H9 (cell line): ENCODE results near the gene VDAC1. TPM values are rescaled to one million over a fixed set of nuclear protein-coding genes. Genes with fewer than 3 reads are reported as not detected.

Experiments
- DNase-seq: peaks from one replicate; pipeline ENCODE4 v3.0.0-alpha.2; 2017
- H2AFZ ChIP-seq: one replicate; pipeline ENCODE4 v1.6.1; 2013; ENCODE audit warnings: mild to moderate bottlenecking, low read length, control low read depth, moderate library complexity
- H2AK5ac ChIP-seq: 2 replicates; pipeline ENCODE4 v1.6.1; 2013; ENCODE audit warnings: low read length, control low read depth, mixed read lengths; ENCODE audit not compliant: insufficient read length
- H2BK120ac ChIP-seq: one replicate; pipeline ENCODE4 v1.6.1; 2013; ENCODE audit warnings: low read depth, mild to moderate bottlenecking, low read length, control low read depth, inconsistent platforms; ENCODE audit not compliant: poor library complexity, severe bottlenecking
- H2BK12ac ChIP-seq: 2 replicates; pipeline ENCODE4 v1.6.1; 2013; ENCODE audit warnings: low read length, control low read depth, mixed read lengths, low read depth; ENCODE audit not compliant: insufficient read length
- H2BK15ac ChIP-seq: 2 replicates; pipeline ENCODE4 v1.6.1; 2013; ENCODE audit warnings: low read depth, low read length, control low read depth
- H2BK20ac ChIP-seq: one replicate; pipeline ENCODE4 v1.6.1; 2013; ENCODE audit warnings: low read depth, mild to moderate bottlenecking, low read length, control low read depth, inconsistent platforms; ENCODE audit not compliant: poor library complexity, severe bottlenecking
- H2BK5ac ChIP-seq: 2 replicates; pipeline ENCODE4 v1.6.1; 2013; ENCODE audit warnings: low read length, control low read depth, mixed read lengths; ENCODE audit not compliant: insufficient read length
- H3K14ac ChIP-seq: 2 replicates; pipeline ENCODE4 v1.6.1; 2013; ENCODE audit warnings: low read length, control low read depth; ENCODE audit not compliant: insufficient read depth
- H3K18ac ChIP-seq: 2 replicates; pipeline ENCODE4 v1.6.1; 2013; ENCODE audit warnings: low read depth, mild to moderate bottlenecking, mixed read lengths, low read length, control low read depth; ENCODE audit not compliant: insufficient read length
- H3K23ac ChIP-seq: 2 replicates; pipeline ENCODE4 v1.6.1; 2013; ENCODE audit warnings: low read length, control low read depth, mixed read lengths, low read depth; ENCODE audit not compliant: insufficient read length
- H3K23me2 ChIP-seq: 2 replicates; pipeline ENCODE4 v1.6.1; 2013; ENCODE audit warnings: low read depth, mild to moderate bottlenecking, mixed read lengths, low read length, control low read depth; ENCODE audit not compliant: insufficient read length, poor library complexity, severe bottlenecking
- H3K27ac ChIP-seq: 2 replicates; pipeline ENCODE4 v1.5.1; 2013; ENCODE audit warnings: low read length, control low read depth, mixed read lengths, low read depth; ENCODE audit not compliant: insufficient read length
- H3K27me3 ChIP-seq: 2 replicates; pipeline ENCODE4 v1.6.1; 2013; ENCODE audit warnings: low read length, control low read depth, inconsistent platforms; ENCODE audit not compliant: insufficient read depth
- H3K4ac ChIP-seq: 2 replicates; pipeline ENCODE4 v1.6.1; 2013; ENCODE audit warnings: low read depth, mild to moderate bottlenecking, control low read depth, inconsistent platforms, low read length, moderate library complexity
- H3K4me1 ChIP-seq: 2 replicates; pipeline ENCODE4 v1.6.1; 2013; ENCODE audit warnings: low read length, control low read depth, inconsistent platforms; ENCODE audit not compliant: insufficient read depth
- H3K4me2 ChIP-seq: 2 replicates; pipeline ENCODE4 v1.6.1; 2013; ENCODE audit warnings: low read length, control low read depth, mixed read lengths; ENCODE audit not compliant: insufficient read length, insufficient read depth
- H3K56ac ChIP-seq: 2 replicates; pipeline ENCODE4 v1.6.1; 2013; ENCODE audit warnings: low read depth, mild to moderate bottlenecking, mixed read lengths, low read length, control low read depth; ENCODE audit not compliant: insufficient read length
- H3K79me1 ChIP-seq: 2 replicates; pipeline ENCODE4 v1.6.1; 2013; ENCODE audit warnings: low read depth, mild to moderate bottlenecking, moderate library complexity, low read length, control low read depth, inconsistent platforms; ENCODE audit not compliant: insufficient read depth, poor library complexity, severe bottlenecking
- H3K79me2 ChIP-seq: 2 replicates; pipeline ENCODE4 v1.6.1; 2013; ENCODE audit warnings: low read length, control low read depth, inconsistent platforms; ENCODE audit not compliant: insufficient read depth
- H3K9ac ChIP-seq: 2 replicates; pipeline ENCODE4 v1.6.1; 2013; ENCODE audit warnings: low read length, control low read depth, mixed read lengths; ENCODE audit not compliant: insufficient read length; ENCODE audit errors: extremely low read depth
- H3K9me3 ChIP-seq: one replicate; pipeline ENCODE4 v1.6.1; 2013; ENCODE audit warnings: low read depth, low read length, inconsistent platforms; ENCODE audit not compliant: control insufficient read depth
- H3T11ph ChIP-seq: one replicate; pipeline ENCODE4 v1.6.1; 2013; ENCODE audit warnings: mild to moderate bottlenecking, low read length, control low read depth, inconsistent platforms
- H4K20me1 ChIP-seq: one replicate; pipeline ENCODE4 v1.6.1; 2013; ENCODE audit not compliant: control insufficient read depth, insufficient read length, insufficient read depth
- H4K5ac ChIP-seq: 2 replicates; pipeline ENCODE4 v1.6.1; 2013; ENCODE audit warnings: low read depth, mild to moderate bottlenecking, mixed read lengths, low read length, control low read depth; ENCODE audit not compliant: insufficient read length
- H4K8ac ChIP-seq: replicated peaks from 2 replicates; pipeline ENCODE4 v1.6.1; 2013; ENCODE audit warnings: low read length, control low read depth, mixed read lengths, low read depth; ENCODE audit not compliant: insufficient read length
- H4K91ac ChIP-seq: 2 replicates; pipeline ENCODE4 v1.6.1; 2013; ENCODE audit warnings: low read depth, mild to moderate bottlenecking, moderate library complexity, mixed read lengths, low read length, control low read depth; ENCODE audit not compliant: insufficient read length
- H3K27ac Mint-ChIP-seq, 3 experiments: 2 replicates in 2 of 3; 3 replicates in 1 of 3; pipeline ENCODE4 v1.8.0; 2020 to 2021; ENCODE audit warnings: mixed read lengths in 3 of 3, mild to moderate bottlenecking in 1 of 3, moderate library complexity in 1 of 3
- H3K27me3 Mint-ChIP-seq: 2 replicates; pipeline ENCODE4 v1.8.0; 2021; ENCODE audit warnings: low read depth, mild to moderate bottlenecking, moderate library complexity, mixed read lengths
- H3K36me3 Mint-ChIP-seq, 3 experiments: 2 replicates in 2 of 3; 3 replicates in 1 of 3; pipeline ENCODE4 v1.8.0; 2020 to 2021; ENCODE audit warnings: low read depth in 3 of 3, mixed read lengths in 3 of 3; ENCODE audit not compliant: insufficient read depth in 1 of 3
- H3K4me1 Mint-ChIP-seq, 2 experiments: 2 replicates each; pipeline ENCODE4 v1.8.0; 2020; ENCODE audit warnings: mixed read lengths in 2 of 2
- H3K4me3 Mint-ChIP-seq, 2 experiments: 2 replicates in 1 of 2; 3 replicates in 1 of 2; pipeline ENCODE4 v1.8.0; 2020 to 2021; ENCODE audit warnings: mild to moderate bottlenecking in 2 of 2, mixed read lengths in 2 of 2, moderate library complexity in 1 of 2
- H3K9me3 Mint-ChIP-seq, 2 experiments: 2 replicates in 1 of 2; 3 replicates in 1 of 2; pipeline ENCODE4 v1.8.0; 2020; ENCODE audit warnings: mild to moderate bottlenecking in 2 of 2, mixed read lengths in 2 of 2, moderate library complexity in 1 of 2
- WGBS: extraction: QIAGEN DNeasy Blood & Tissue Kit; methylation state at CpG from one replicate; pipeline ENCODE4 v1.1.7; 2013; ENCODE audit warnings: missing lambda C conversion rate, low lambda C conversion rate, mixed read lengths; ENCODE audit not compliant: insufficient read length; ENCODE audit errors: extremely low coverage; 5-methylcytosine and 5-hydroxymethylcytosine counted together
- total RNA-seq: library from RNA; stranded (reverse); gene quantifications from 2 replicates; pipeline ENCODE4 v1.2.1, GENCODE V29; 2021
- TF ChIP-seq, protein P1 (sequence below): fragments of 200-600 bp; sonication (generic); conservative IDR thresholded peaks from 3 replicates; pipeline ENCODE4 v1.8.0; 2021; ENCODE audit warnings: antibody characterized with exemption, mild to moderate bottlenecking

The VDAC1 gene
- total RNA-seq, 1 experiment from 2014 or later, result 208 TPM

DNA sequence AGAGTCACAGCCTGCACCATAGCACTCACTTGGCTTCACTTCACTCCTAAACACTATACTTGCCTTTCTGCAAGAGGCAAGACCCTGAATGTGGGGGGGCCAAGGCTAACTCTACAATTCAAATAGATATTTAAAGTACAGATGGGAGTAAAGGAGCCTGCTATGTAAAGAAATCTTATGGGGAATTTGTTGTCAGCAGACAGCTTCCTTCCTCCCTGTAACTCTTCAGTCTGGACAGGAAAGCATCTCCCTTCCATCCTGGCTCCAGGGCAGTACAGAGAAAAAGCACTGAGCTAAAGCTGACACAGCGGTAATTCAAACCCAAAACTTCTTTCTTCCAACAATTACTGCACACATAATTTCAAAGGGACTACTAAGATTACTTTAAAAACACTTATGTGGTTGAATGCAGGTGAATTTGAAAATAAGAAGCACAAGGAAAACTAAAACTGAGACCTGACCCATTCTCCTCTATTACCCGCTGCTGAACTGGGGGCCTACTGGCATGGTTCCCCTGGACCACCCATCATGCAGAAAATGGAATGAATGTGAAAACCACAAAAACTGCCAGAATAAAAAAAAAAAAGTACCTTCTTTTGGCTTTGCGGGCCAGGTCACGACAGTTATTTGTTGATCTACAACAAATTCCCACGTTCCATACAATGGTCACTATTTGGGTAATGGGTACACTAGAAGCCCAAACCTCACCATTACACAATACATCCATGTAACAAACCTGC is 13.4 kb downstream of the VDAC1 start:
- Histone ChIP-seq H4K8ac (no peak overlapping the region), H2BK15ac (no peak overlapping the region), H3K79me2 (peaks cover 38% of the 10 kb centered on the region), H2BK12ac (no peak overlapping the region), H3K27ac (no peak overlapping the region), H2AK5ac (no peak overlapping the region), H2BK120ac (no peak overlapping the region), H4K5ac (no peak overlapping the region), H3T11ph (no peak overlapping the region), H3K9me3 (no peaks in the 10 kb centered on the region), H3K27me3 (no peaks in the 10 kb centered on the region), H3K9ac (no peak overlapping the region), H3K4ac (no peak overlapping the region), H4K91ac (no peak overlapping the region), H3K4me2 (no peak overlapping the region), H3K14ac (no peak overlapping the region), H2BK5ac (no peak overlapping the region), H3K56ac (no peak overlapping the region), H3K23ac (no peak overlapping the region), H3K23me2 (no peaks in the 10 kb centered on the region), H3K18ac (no peak overlapping the region), H3K79me1 (peaks cover 10% of the 10 kb centered on the region), H4K20me1 (peaks cover 4% of the 10 kb centered on the region), H2BK20ac (no peak overlapping the region), H2AFZ (no peak overlapping the region), H3K4me1 (peaks cover 4% of the 10 kb centered on the region; the same call in 1 of the 2 replicates)
- Mint-ChIP-seq H3K4me1 (peaks cover 21% of the 10 kb centered on the region in 2 experiments), H3K4me3 (no peak overlapping the region), H3K27ac (peak overlapping the region in 1 of 3 experiments; percentile 76; a peak in 3 of 7 replicates), H3K9me3 (no peaks in the 10 kb centered on the region; a peak in 1 of 5 replicates), H3K27me3 (no peaks in the 10 kb centered on the region), H3K36me3 (peaks cover 21 to 47% (median 43%) of the 10 kb centered on the region in 3 experiments; a peak in 6 of 7 replicates)
- TF ChIP-seq, protein P1, sequence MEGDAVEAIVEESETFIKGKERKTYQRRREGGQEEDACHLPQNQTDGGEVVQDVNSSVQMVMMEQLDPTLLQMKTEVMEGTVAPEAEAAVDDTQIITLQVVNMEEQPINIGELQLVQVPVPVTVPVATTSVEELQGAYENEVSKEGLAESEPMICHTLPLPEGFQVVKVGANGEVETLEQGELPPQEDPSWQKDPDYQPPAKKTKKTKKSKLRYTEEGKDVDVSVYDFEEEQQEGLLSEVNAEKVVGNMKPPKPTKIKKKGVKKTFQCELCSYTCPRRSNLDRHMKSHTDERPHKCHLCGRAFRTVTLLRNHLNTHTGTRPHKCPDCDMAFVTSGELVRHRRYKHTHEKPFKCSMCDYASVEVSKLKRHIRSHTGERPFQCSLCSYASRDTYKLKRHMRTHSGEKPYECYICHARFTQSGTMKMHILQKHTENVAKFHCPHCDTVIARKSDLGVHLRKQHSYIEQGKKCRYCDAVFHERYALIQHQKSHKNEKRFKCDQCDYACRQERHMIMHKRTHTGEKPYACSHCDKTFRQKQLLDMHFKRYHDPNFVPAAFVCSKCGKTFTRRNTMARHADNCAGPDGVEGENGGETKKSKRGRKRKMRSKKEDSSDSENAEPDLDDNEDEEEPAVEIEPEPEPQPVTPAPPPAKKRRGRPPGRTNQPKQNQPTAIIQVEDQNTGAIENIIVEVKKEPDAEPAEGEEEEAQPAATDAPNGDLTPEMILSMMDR, result no peak
- no peak for DNase-seq
- WGBS, result no CpG with 5 or more reads among the region's 5 CpGs
